Endothelial cell of umbilical vein (primary cell): ENCODE measurements around the gene LMF1. TPM values are rescaled to one million over a fixed set of nuclear protein-coding genes. Genes with fewer than 3 reads are reported as not detected.

Source experiments
- BruUV-seq: library from RNA; stranded (reverse); fragments of 400-500 nt; replicated peaks from 2 replicates; lab custom pipeline; 2021; lab: Mats Ljungman, UMichigan
- CTCF ChIA-PET: fragments of 300-600, 350-600 bp; sonication (Branson Sonifier 250); formaldehyde crosslinking; loops from one replicate; lab custom pipeline; 2021; ENCODE audit warnings: antibody characterized with exemption, inconsistent platforms; lab: Charles Lee
- POLR2A ChIA-PET: fragments of 300-600, 350-600 bp; sonication (Branson Sonifier 250); formaldehyde crosslinking; loops from one replicate; lab custom pipeline; 2021; ENCODE audit warnings: antibody characterized with exemption, inconsistent platforms; lab: Charles Lee
- DNase-seq: peaks from one replicate; pipeline ENCODE4 v3.0.0-alpha.2; 2011; ENCODE audit warnings: low read depth, low spot score
- FAIRE-seq: peaks from 2 replicates; lab custom pipeline; 2011; peaks lifted over from hg19 to GRCh38; lab: Jason Lieb, UNC
- H2AFZ ChIP-seq: 2 replicates; pipeline ENCODE4 v1.6.0; 2012; ENCODE audit warnings: low read depth, low read length, control low read depth, inconsistent platforms
- H3K27ac ChIP-seq: 2 replicates; pipeline ENCODE4 v1.5.1; 2011; ENCODE audit warnings: low read depth, mild to moderate bottlenecking, control low read depth, low read length, moderate library complexity; ENCODE audit not compliant: insufficient read depth
- H3K27me3 ChIP-seq, 2 experiments: 2 replicates each; pipeline versions ENCODE4 v1.6.0 to v1.6.1; 2011; ENCODE audit warnings: low read length in 2 of 2, mixed read lengths in 1 of 2; ENCODE audit not compliant: control insufficient read depth in 2 of 2, insufficient read depth in 2 of 2
- H3K36me3 ChIP-seq, 2 experiments: 2 replicates in 1 of 2; 3 replicates in 1 of 2; pipeline ENCODE4 v1.5.1; 2011; ENCODE audit warnings: low read length in 2 of 2, mild to moderate bottlenecking in 1 of 2, moderate library complexity in 1 of 2; ENCODE audit not compliant: control insufficient read depth in 2 of 2, insufficient read depth in 2 of 2; ENCODE audit errors: extremely low read depth in 1 of 2
- H3K4me1 ChIP-seq: 3 replicates; pipeline ENCODE4 v1.5.1; 2011; ENCODE audit warnings: mild to moderate bottlenecking, low read length; ENCODE audit not compliant: control insufficient read depth, insufficient read depth; ENCODE audit errors: extremely low read depth
- H3K4me2 ChIP-seq: 2 replicates; pipeline ENCODE4 v1.6.1; 2011; ENCODE audit warnings: low read length, control low read depth, mixed read lengths; ENCODE audit not compliant: insufficient read depth
- H3K4me3 ChIP-seq, 3 experiments: fragments of 200-600 bp in 1 of 3; sonication (generic), shearing (Covaris generic) in 1 of 3; replicated peaks in 1 of 3; 2 replicates each; pipeline ENCODE4 v1.5.1; 2011 to 2016; ENCODE audit warnings: control low read depth in 3 of 3, low read length in 3 of 3, mild to moderate bottlenecking in 2 of 3, inconsistent platforms in 1 of 3, low read depth in 1 of 3, moderate library complexity in 1 of 3; ENCODE audit not compliant: insufficient read depth in 1 of 3
- H3K79me2 ChIP-seq: 2 replicates; pipeline ENCODE4 v1.6.0; 2012; ENCODE audit warnings: low read length, inconsistent platforms; ENCODE audit not compliant: control insufficient read depth, insufficient read depth
- H3K9ac ChIP-seq: replicated peaks from 2 replicates; pipeline ENCODE3; 2011; ENCODE audit warnings: low read length, control low read depth; ENCODE audit not compliant: insufficient read depth; ENCODE audit errors: extremely low read depth
- H3K9me1 ChIP-seq: replicated peaks from 3 replicates; pipeline ENCODE4 v1.6.0; 2011; ENCODE audit warnings: mild to moderate bottlenecking, low read length; ENCODE audit not compliant: control insufficient read depth, insufficient read depth; ENCODE audit errors: extremely low read depth
- H3K9me3 ChIP-seq: replicated peaks from 2 replicates; pipeline ENCODE4 v1.5.1; 2012; ENCODE audit warnings: low read length, inconsistent platforms; ENCODE audit not compliant: control insufficient read depth, insufficient read depth
- H4K20me1 ChIP-seq: replicated peaks from 2 replicates; pipeline ENCODE3; 2011; ENCODE audit warnings: mild to moderate bottlenecking, low read length; ENCODE audit not compliant: control insufficient read depth, insufficient read depth; ENCODE audit errors: extremely low read depth
- EZH2 ChIP-seq: IDR thresholded peaks from 2 replicates; pipeline ENCODE4 v1.6.1; 2012; ENCODE audit warnings: borderline replicate concordance, low read depth, mild to moderate bottlenecking, moderate library complexity, low read length, inconsistent platforms; ENCODE audit not compliant: severe bottlenecking
- FOS ChIP-seq: IDR thresholded peaks from 2 replicates; pipeline ENCODE4 v1.6.1; 2011; ENCODE audit warnings: mild to moderate bottlenecking, low read length, moderate library complexity, borderline replicate concordance; ENCODE audit not compliant: insufficient read depth
- GATA2 ChIP-seq: IDR thresholded peaks from 2 replicates; pipeline ENCODE4 v1.7.0; 2011; ENCODE audit warnings: low read depth, mild to moderate bottlenecking, moderate library complexity, mixed read lengths, low read length; ENCODE audit not compliant: insufficient read length, insufficient read depth
- JUN ChIP-seq: IDR thresholded peaks from 2 replicates; pipeline ENCODE4 v1.6.1; 2011; ENCODE audit warnings: borderline replicate concordance, low read depth; ENCODE audit not compliant: insufficient read length, insufficient read depth
- MYC ChIP-seq: IDR thresholded peaks from one replicate; pipeline ENCODE4 v1.6.1; 2011; ENCODE audit warnings: mild to moderate bottlenecking, low read depth, low read length
- POLR2A ChIP-seq: IDR thresholded peaks from 2 replicates; pipeline ENCODE4 v1.6.1; 2012; ENCODE audit warnings: low read depth, mild to moderate bottlenecking, control low read depth, low read length
- POLR2AphosphoS5 ChIP-seq: IDR thresholded peaks from 2 replicates; pipeline ENCODE4 v1.6.1; 2012; ENCODE audit warnings: low read depth, mild to moderate bottlenecking, control low read depth, low read length, moderate library complexity; ENCODE audit not compliant: insufficient read depth
- dilution Hi-C: fragments of 300-500 bp; cut with MboI; formaldehyde crosslinking; loops from one replicate; pipeline ENCODE4 v1.15.0; 2019; ENCODE audit warnings: low sequenced_read_pairs; ENCODE audit not compliant: extremely low pct_ligation_motif_present
- intact Hi-C: fragments of 100-400 bp; cut with micrococcal nuclease; formaldehyde crosslinking; loops from one replicate; pipeline ENCODE4 v1.10.0; 2022
- polyA plus RNA-seq, 4 experiments: library from polyadenylated mRNA; depleted of rRNA in 3 of 4; stranded (reverse) in 3 of 4; unstranded in 1 of 4; fragments of >200 nt; gene quantifications; 2 replicates each; pipeline versions ENCODE4 v1.2.1 to v1.2.3, GENCODE V29; 2011 to 2012; ENCODE audit warnings: missing spikeins in 1 of 4
- total RNA-seq: library from RNA; stranded (reverse); gene quantifications from 2 replicates; pipeline ENCODE4 v1.2.3, GENCODE V29; 2021
- TF ChIP-seq, protein P1 (sequence below), 2 donors: IDR thresholded peaks; 1 replicate in 1 of 2; 2 replicates in 1 of 2; pipeline ENCODE4 v1.5.1; 2011; ENCODE audit warnings: low read length in 2 of 2, mild to moderate bottlenecking in 2 of 2, moderate library complexity in 2 of 2, control low read depth in 1 of 2, inconsistent platforms in 1 of 2, low read depth in 1 of 2; ENCODE audit not compliant: insufficient read depth in 1 of 2; ENCODE audit errors: extremely low read depth in 1 of 2
- TF ChIP-seq, protein P2 (sequence below): IDR thresholded peaks from 2 replicates; pipeline ENCODE4 v1.6.1; 2011; ENCODE audit not compliant: insufficient read depth, insufficient read length

LMF1 gene
- total and polyA plus RNA-seq, 2 donors (not counting 3 experiments of a cell fraction or from before 2014, with no cell fraction given) = 17.8 TPM

DNA sequence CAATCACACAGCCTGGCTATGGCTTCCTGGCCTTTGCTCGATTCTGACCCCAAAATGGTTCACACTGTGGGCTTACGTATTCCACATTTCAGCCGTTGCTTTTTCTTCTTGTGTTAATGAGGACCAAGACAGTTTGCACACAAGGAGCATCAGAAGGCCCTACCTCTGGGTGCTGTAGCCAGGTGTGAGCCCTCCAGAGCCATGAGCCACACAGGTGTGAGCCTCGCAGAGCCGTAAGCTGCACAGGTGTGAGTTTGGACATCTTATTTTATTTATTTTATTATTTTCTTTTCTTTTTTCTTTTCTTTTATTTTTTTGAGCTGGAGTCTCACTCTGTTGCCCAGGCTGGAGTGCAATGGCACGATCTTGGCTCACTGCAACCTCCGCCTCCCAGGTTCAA is 70.6 kb downstream of the LMF1 start:
- H3K27ac ChIP-seq = no peak overlapping the region
- TF ChIP-seq MYC = no peak
- TF ChIP-seq EZH2 = no peak
- TF ChIP-seq, protein P1, sequence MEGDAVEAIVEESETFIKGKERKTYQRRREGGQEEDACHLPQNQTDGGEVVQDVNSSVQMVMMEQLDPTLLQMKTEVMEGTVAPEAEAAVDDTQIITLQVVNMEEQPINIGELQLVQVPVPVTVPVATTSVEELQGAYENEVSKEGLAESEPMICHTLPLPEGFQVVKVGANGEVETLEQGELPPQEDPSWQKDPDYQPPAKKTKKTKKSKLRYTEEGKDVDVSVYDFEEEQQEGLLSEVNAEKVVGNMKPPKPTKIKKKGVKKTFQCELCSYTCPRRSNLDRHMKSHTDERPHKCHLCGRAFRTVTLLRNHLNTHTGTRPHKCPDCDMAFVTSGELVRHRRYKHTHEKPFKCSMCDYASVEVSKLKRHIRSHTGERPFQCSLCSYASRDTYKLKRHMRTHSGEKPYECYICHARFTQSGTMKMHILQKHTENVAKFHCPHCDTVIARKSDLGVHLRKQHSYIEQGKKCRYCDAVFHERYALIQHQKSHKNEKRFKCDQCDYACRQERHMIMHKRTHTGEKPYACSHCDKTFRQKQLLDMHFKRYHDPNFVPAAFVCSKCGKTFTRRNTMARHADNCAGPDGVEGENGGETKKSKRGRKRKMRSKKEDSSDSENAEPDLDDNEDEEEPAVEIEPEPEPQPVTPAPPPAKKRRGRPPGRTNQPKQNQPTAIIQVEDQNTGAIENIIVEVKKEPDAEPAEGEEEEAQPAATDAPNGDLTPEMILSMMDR (IDR thresholded peaks at IDR 0.05; ENCODE audit: extremely low read depth in 1 of 2, insufficient read depth in 1 of 2, low read depth in 1 of 2, low read length in 2 of 2) = no peak
- TF ChIP-seq GATA2 = no peak
- TF ChIP-seq, protein P2, sequence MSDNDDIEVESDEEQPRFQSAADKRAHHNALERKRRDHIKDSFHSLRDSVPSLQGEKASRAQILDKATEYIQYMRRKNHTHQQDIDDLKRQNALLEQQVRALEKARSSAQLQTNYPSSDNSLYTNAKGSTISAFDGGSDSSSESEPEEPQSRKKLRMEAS = no peak
- no peak for TF ChIP-seq FOS
- no peak for TF ChIP-seq POLR2A
- TF ChIP-seq POLR2AphosphoS5 = no peak
- TF ChIP-seq JUN = no peak
- ChIA-PET POLR2A (interaction anchor here (0.6 kb wide), 1 partner anchor 148 kb away, joined by 5 read pairs; no protein-coding TSS in a partner anchor), CTCF (no interaction called here)
- dilution Hi-C loops = no loop called here
- intact Hi-C loops = no loop called here
- no peak overlapping the region for H3K4me2 ChIP-seq
- FAIRE-seq = no peak
- H3K9me1 ChIP-seq = no peaks in the 10 kb centered on the region
- no peaks in the 10 kb centered on the region for H3K36me3 ChIP-seq
- no peaks in the 10 kb centered on the region for H3K4me1 ChIP-seq
- H3K27me3 ChIP-seq = no peaks in the 10 kb centered on the region
- no peak overlapping the region for H3K4me3 ChIP-seq
- H3K9ac ChIP-seq = no peak overlapping the region
- H2AFZ ChIP-seq = no peak overlapping the region
- DNase-seq = no peak
- H3K9me3 ChIP-seq = no peaks in the 10 kb centered on the region
- no peaks in the 10 kb centered on the region for H4K20me1 ChIP-seq
- no TSS peak for BruUV-seq
- no peaks in the 10 kb centered on the region for H3K79me2 ChIP-seq
